HUDEP-2 (cell line): ENCODE data around the gene DNAAF1.
"Not testable (repeated sequence)": the region's sequence is repeated elsewhere in the genome, so short reads cannot be mapped to it uniquely, and the experiment has no call there.

ENCODE experiments used
- DNase-seq, 76 experiments: peaks; one replicate each; lab custom pipeline; 2025; ENCODE audit not compliant: unreplicated experiment in 76 of 76; lab: John Stamatoyannopoulos, UW

Gene DNAAF1

DNA sequence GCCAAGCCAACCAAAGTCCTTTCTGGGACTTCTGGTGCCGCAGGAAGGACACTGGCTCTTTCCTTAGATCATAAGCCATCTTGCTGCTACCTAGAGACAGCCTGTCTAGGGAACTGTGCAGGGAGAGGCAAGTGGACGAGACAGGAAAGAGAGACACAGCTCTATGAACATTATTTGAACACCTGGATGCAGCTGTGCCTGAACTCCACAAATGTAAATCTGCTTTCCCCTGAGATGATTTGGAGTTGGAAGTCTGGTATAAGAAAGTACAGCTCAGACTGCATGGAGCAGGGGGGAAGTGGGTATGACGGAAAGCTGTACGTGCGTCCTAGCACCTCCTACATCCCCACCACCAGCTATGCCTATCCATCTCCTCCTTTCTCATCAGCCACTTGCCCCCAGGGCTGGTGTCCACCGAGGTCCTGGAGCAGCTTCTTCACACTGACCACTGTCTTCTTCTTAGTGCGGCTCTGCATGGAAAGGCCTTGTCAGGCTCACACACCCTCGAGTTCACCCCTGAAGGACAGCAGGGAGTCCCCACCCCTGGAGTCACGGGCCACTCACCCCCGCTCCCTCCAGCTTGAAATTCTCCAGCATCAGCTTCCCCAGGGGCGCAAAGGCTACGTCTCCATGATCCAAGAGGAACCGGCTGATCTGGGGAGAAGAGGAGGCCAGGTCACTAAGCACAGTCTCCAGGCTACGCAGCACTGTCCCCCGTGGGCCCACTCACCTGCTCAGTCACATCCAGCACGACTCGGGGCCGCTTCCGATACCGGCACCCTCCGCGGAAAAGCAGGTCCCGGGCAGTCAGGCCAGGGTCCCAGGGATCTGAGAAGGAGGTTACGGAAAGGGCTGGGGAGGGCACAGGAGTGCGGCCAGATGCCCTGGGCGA lies 37.8 kb downstream of the DNAAF1 start:
- DNase-seq = no peak

DNA sequence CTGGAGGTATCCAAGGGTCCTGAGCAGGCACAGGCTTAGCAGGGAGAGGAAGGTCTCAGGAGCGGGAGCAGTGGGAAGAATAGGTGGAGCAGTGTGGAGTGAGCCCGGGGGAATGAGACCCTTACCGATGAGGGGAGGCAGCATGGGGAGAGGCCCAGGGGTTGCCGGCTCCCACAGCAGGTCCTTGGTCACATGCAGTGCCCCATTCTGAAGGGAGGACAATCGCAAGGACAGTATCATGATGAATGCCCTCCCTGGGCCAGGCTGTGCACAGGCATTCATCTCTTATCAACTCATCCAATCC lies 38.4 kb downstream of the DNAAF1 start:
- no peak for DNase-seq

DNA sequence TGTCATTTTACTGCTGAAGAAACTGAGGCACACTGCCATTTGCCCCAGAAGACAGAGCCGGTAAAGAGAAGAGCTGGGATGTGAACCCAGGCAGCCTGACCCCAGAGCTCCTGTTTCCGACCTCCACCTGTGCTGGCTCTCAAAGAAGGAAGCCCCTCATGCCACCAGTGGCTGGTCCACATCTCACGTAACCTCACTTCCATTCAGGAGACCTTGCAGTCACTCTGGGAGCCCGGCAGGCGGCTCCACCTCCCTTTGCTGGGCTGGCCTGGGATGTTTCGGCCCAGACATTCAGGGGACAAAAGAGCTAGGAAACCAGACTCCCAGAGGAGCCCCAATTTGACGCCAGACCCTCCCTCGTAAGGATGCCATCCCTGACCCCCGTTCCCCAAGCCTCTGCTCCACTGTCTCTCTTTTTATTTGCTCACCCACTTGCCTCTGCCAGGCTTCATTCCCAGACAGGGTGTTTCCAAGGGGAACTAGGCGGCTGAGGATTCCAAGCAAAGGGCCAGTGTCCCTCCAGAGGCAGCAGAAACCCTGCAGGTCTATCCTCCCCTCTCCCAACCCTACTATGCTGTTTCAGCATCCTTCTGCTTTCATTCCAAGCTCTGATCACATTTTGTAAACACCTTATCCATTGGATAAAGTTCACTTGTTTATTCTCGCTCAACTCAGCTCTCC lies 38.9 kb downstream of the DNAAF1 start:
- DNase-seq = no peak

DNA sequence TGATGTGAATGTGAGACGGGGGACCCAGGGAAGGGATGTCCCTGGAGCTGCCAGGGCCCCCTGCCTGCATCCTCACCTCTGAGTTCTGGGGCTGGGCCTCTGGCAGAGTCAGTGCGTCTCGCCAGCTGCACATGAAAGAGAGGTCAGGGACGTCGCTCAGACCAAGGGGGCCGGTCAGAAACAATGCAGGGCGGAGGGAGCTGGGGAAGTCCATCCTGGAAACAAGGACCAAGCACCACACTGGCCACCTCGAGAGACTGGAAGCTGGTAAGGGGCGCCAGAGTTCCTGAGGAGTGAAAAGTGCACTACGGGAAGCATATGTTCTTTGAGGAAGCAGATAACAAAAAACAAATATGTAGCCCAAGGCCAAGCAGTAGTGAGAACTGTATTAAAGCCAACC lies 39.7 kb downstream of the DNAAF1 start:
- DNase-seq = no peak

DNA sequence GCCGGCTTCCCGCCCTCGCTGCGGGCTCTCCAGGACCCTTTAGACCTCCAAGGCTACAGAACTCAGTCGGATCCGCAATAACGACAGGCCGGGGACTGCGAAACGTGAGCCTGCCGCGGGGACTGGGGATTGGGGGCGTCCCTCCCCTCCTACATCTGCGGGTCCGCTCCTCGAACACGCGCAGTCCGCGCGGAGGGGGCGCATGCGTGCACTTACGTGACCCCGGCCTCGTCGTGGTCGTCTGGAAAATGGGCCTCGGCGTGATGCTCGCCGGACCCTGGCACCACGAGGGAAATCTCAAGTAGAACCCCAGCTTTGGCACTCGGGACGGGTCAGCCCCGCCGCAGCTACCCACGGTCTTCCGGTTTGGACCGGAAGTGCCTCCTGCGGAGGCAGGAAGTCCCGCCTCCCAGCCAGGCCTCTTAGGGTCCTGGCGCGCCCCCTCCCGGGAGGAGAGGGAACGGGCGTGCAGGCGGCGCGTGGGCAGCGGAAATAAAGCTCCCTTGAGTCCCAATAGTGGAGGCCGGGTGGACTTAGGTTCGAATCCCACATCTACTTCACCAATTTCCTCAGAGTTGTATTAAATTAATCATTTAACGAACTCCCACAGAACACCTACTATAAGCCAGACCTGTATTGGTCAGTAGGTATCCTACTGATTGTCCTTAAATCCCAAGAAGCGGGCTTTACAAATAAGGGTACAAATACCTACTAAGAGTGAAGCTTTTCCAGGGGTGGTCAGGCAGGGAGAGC lies 41.8 kb downstream of the DNAAF1 start, which contains the start of gene TAF1C:
TSS of gene TAF1C (minus strand) at position 373 of the 753 bp plus-strand sequence. CDS start 2,069 bp downstream, outside the sequence.
- DNase-seq = peak in 75 of 76 experiments; percentile 24 to 90 (median 80)

DNA sequence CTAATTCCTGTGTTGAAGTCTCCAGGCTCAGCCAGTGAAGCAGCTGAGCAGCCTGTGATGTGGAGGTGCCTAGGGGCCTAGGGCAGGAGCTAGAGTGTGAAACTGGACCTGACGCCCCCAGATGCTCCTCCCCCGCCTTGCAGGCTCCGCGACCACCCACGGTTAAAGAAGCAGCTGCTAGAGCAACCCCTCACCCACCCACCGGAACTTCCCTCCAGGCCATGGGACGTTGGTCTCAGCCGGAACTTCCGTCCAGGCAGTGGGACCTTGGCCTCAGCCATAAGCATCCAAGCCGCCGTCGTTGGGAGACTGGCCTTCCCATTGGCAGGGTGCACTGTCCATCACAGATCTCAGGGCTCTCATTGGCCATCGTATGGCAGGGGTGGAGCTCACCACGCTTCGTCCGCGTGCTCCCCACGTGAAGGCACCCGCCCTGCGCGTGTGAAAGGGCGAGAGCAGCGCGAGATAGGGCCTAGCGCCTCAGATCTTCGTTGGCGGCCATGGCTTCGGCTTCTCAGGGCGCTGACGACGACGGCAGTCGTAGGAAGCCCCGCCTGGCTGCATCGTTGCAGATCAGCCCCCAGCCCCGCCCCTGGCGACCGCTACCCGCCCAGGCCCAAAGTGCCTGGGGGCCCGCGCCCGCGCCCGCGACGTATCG lies 45.8 kb downstream of the DNAAF1 start, which contains the start of gene ADAD2:
TSS of gene ADAD2 (plus strand) at position 427 of the 658 bp plus-strand sequence. CDS start at position 501, 74 bp downstream.
- DNase-seq = no peak

DNA sequence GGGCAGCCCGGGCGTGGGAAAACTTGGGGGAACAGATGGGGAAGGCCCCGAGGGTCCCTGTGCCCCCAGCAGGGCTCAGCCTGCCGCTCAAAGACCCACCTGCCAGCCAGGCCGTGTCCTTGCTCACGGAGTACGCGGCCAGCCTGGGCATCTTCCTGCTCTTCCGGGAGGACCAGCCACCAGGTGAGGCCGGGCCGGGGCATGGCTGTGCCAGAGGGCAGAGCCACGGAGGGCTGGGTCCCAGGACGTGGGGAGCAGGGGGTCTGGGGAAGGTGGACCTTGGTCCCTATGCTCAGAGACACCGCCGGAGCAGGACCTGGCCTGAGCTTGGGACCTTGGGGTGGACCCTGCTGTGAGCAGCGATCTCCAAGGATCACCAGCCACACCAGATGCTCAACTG lies 46.4 kb downstream of the DNAAF1 start:
- no peak for DNase-seq

DNA sequence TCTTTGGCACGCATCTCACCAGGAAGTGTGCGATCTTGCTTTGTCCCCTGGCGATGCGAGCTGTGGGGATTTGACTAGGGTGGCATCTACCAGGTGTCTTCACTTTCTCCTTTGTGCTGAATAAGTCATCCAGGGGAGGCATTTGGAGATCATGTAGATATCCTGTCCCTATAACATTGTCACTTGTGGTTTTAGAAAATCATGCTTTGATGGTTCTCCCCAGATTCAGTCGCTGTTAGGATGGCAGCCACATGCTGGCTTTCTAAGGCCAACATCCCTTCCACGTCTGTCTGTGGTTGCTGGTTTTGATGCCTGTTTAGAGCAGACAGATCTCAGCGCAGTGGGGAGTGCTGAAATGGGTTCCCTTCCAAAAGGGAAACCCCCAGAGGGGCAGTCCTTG lies 48.4 kb downstream of the DNAAF1 start:
- DNase-seq = no peak

DNA sequence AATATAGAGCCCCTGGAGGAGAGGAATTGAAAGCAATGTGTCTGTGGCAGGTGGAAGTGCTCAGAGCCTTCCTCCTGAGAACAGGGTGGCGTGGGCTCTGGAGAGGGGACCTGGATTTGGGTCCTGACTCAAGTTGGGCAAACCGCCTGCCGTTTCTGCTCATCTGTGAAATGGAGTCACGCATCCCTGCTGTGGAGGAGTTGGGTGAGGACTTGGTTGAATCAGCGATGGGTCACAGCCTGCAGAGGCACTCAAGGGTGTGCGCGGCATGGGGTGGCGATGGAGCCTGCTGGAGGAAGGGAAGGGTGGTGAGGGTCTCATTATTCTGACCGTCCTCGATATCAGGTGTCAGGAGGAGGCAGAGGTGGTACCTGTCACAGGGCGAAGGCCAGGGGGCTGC lies 48.9 kb downstream of the DNAAF1 start:
- no peak for DNase-seq

DNA sequence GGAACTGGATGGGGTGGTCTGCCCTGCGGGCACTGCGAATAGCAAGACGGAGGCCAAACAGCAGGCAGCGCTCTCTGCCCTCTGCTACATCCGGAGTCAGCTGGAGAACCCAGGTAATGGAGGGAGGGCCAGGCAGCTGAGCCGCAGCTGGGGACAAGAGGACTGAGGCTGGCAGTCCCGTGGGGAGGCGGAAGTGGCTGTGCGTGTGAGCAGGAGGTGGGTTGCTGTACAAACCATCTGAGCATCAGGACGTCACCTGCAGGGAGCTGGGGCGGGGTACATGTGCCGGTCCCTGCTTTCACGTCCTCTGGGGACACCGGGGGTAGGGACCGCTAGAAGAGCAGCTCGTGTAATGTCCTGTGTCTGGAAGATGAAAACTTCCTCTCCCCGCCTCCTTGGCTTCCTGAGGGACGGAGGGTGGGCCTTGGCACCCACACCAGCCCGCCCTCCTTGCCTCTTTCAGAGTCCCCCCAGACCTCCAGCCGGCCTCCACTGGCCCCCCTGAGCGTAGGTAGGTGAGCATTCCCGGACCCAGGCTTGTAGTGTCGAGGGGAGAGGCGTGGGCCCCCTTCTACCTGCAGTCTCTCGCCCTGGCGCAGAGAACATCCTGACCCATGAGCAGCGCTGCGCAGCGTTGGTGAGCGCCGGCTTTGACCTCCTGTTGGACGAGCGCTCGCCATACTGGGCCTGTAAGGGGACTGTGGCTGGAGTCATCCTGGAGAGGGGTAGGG lies 49.5 kb downstream of the DNAAF1 start:
- DNase-seq = no peak

DNA sequence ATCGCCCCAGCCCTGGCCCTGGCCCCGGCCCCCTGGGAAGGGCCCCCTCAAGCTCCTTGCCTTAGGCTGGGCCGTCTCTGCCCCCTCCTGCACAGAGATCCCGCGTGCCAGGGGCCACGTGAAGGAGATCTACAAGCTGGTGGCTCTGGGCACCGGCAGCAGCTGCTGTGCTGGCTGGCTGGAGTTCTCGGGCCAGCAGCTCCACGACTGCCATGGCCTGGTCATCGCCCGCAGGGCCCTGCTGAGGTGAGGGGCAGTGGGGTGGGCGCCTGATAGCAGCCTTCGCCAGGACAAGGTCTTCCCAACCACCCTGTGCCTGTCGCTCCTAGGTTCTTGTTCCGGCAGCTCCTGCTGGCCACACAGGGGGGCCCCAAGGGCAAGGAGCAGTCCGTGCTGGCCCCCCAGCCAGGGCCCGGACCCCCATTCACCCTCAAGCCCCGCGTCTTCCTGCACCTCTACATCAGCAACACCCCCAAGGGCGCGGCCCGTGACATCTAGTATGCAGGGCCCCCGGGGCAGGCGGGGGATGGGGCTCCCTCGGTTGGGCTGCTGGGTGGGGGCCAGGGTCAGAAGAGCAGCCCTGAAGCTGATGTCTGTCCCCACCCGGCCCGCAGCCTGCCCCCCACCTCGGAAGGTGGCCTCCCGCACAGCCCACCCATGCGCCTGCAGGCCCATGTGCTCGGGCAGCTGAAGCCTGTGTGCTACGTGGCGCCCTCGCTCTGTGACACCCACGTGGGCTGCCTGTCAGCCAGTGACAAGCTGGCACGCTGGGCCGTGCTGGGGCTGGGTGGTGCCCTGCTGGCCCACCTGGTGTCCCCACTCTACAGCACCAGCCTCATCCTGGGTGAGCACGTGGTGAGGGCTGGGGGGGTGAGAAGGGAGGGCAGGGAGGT lies 50.3 kb downstream of the DNAAF1 start:
- no peak for DNase-seq

DNA sequence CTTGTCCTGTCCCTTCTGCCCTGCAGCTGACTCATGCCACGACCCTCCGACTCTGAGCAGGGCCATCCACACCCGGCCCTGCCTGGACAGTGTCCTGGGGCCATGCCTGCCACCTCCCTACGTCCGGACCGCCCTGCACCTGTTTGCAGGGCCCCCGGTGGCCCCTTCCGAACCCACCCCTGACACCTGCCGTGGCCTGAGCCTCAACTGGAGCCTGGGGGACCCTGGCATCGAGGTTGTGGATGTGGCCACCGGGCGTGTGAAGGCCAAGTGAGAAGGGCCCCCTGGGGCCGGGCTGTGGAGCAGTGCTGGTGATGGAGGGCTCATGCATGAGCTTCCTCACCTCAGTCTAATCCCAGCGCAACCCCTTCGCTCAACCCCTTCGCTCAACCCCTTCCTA lies 51.0 kb downstream of the DNAAF1 start:
- no peak for DNase-seq

DNA sequence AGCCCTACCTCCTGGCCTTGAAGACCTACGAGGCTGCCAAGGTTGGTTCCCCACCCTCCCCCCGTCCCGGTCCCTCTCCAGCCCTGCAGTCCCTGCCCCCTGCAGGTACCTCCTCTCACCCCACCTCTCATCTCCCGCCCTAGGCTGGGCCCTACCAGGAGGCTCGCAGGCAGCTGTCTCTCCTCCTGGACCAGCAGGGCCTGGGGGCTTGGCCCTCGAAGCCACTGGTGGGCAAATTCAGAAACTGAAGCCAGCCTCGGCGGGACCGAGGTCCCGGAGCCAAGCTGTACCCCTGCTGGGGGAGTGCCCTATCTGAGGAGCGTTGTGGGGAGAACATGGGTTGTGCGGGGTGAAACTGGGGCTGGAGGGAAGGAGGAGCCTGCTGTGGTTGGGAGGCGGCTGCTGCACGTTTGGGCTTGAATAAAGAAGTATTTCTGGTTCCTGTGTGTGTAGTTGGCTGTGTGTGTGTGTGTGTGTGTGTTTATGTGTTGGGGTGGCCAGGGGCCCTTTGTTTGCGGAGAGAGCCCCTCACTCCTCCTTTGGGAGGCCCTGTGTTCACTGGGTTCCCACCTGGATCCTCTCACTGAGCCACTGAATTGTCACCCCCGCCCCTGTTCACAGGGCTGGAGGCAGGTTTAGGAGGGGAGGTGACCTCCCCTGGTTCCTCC lies 51.8 kb downstream of the DNAAF1 start:
- no peak for DNase-seq

DNA sequence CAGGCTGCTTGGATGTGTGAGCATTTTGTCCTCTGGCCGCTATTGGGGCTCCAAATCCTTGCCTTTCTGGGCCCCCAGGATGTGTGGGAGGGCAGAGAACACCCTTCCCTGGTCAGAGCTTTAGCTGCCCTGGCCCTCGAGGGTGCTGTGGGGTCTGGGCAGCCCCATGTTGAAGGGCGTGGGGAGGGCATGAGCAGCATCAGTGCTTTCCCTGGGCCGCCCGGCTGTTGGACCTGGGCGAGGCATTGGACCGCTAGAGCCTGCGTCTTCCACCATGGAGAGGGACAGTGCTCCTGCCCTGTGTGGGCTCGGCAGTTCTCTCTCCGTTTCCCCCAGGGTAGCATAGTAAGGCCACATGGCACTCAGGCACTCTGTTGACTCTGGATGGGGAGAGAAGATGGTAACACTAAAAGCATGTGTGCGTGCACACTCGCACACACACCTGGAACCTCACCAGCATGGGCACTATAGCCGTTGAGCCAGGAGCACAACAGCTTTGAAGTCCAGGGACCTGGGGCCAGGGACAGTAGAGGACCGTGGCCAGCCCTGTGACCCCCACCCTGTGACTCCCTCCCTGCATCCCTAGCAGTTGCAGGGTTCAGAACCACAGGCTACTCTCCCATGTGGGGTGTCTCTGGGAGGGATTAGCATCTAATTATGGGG lies 52.5 kb downstream of the DNAAF1 start:
- DNase-seq = no peak

DNA sequence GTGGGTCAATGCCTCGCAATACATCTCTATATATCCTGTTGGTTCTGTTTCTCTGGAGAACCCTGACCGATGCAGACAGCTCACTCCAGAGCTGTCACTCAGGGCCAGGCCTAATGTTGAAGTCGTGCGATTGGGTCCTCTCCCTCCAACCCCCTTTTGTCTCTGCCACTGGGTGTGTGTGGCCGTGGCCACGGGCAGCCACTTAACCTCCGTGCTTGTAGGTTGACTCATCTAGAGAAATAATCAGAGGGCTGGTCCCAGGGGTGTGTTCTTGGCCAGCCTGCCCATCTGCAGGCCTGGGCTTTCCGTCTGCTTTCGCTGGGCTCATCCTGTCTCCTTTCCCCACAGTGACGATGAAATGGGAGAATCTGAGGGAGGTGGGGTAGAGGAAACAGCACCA lies 53.3 kb downstream of the DNAAF1 start:
- no peak for DNase-seq

DNA sequence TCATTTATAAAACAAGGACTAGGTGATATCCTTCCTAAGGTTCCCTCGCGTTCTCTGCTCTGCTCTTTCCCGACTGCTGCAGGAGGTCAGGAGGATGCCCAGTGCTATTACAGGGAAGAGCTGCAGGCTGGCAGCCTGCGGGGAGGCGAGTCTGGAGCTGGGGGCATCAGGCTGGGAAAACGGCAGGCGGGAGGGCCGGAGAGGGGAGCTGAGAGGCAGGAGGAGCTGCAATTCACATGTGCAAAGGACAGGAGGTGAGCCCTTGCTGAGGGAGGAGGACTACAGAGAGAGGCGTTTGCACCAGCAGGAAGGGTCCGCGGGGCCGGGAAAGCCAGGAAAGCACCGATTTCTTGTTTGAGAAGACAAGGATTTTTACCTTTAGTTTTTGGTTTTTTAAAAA lies 54.0 kb downstream of the DNAAF1 start:
- no peak for DNase-seq

DNA sequence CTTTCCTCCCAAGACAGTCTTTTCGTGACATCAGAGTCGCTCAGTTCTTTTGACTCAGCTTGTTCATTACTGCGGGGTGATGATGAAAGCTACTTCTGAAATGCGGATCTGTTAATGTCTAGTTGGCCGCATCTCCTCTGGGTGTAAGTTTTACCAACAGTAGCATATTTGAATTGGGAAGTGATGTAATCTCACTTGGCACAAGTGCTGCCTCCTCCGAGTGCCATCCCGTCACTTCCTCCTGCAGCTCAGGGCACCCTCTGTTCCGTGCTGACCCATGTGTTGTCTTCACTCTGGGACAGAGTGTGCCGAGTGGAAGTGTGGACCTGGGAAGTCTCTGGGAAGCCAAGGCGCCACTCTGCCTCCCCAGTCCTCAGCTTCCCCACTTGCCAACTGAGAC lies 54.8 kb downstream of the DNAAF1 start:
- DNase-seq = no peak

DNA sequence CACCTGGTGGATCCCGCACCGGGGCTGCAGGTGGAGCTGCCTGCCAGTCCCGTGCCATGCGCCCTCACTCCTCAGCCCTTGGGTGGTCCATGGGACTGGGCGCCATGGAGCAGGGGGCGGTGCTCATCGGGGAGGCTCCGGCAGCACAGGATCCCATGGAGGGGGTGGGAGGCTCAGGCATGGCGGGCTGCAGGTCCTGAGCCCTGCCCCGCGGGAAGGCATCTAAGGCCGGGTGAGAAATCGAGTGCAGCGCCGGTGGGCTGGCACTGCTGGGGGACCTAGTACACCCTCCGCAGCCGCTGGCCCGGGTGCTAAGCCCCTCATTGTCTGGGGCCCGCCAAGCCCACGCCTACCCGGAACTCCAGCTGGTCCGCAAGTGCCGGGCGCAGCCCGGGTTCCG lies 59.4 kb downstream of the DNAAF1 start:
- DNase-seq = not testable (repeated sequence)
